HG02981 (cell line): ENCODE data around the gene ACTR3C.
"Not testable (repeated sequence)": the region's sequence is repeated elsewhere in the genome, so short reads cannot be mapped to it uniquely, and the experiment has no call there.

ENCODE experiments used
- ATAC-seq: cut with Tn5 transposase; IDR thresholded peaks from one replicate; pipeline ENCODE4 v1.9.1; 2021; ENCODE audit warnings: mild to moderate bottlenecking, moderate library complexity; ENCODE audit not compliant: unreplicated experiment

The ACTR3C gene

DNA sequence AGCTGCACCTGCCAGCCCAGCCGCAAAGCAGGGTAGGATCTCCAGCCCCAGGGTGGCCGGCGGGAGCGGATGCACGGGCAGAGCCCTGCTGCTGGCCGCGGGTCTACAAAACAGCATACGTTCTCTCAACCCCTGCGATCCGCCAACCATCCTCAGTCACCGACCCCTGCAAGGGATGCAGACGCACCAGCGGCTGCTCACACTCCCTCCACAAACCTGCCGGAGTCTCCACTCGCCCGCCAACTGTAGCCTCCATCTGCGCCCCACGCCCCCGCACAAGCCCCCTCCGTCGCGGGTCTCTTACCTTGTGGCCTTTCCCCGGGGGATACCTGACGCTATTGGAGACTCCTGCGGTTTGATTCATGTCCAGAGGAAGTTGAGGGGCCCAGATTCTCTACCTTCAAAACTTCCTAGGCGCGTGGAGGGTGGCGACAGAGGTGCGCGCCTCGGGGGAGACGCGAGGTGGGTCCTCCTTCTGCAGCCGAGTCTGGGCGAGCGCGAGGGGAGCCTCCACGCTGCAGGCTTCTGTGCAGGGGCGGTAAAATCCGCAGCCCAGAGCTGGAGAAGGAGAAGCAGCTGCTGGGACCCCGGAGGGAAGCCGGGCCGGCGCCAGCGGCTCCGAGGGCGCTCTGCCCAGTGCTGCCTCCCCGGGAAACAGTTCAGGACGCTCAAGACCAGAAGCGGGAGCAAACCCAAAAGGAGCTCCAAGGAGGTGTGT lies 103.2 kb downstream of the ACTR3C start:
- ATAC-seq = not testable (repeated sequence)

DNA sequence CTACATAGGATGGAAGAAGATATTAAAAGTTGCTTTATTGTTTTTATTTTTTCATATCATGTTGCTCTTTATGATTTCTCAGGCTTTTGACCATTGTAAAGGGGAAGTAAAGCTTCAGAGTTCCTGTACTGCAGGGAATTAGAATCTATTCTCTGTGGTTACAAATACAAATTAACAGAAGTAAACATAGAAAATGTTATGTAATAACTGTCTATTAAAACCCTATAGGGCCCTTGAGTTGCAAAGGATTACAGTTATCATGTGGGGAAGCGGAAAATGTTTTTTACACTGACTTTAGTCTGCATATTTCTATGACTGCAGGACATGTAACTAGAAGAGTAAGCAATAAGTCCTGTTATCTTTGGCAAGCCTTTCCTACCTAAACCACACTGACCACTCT lies 116.5 kb downstream of the ACTR3C start:
- not testable (repeated sequence) for ATAC-seq

DNA sequence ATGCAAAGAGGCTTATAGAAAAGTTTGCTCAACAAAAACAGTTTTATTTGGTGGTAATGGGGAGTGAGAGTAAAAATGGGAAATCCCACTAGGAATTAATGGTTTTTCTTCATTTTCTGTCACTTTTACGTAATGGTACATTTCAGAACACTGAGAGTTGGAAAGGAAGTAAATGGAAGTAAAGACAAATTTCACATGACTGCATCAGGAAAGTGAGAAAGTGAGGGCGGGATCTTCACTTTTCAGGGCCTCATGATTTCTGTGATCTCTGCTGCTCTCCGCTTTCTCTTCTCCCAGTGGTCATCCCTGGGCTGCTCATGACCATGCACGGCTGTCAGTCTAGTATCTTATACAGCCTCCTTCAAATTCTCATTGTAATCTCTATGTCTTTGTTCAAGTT lies 117.5 kb downstream of the ACTR3C start:
- ATAC-seq = not testable (repeated sequence)

DNA sequence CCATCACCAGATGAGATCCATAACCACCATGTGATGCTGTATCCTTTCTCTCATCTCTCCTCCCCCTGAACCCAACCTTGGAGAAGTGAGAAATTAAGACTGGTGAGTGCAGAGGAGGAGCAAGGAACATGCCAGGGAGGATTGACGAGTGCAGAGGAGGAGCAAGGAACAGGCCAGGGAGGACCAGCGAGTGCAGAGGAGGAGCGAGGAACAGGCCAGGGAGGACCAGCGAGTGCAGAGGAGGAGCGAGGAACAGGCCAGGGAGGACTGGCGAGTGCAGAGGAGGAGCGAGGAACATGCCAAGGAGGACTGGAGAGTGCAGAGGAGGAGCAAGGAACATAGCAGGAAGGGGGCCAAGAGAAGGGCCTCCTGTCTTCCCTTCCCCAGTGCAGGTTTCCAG lies 118.8 kb downstream of the ACTR3C start:
- not testable (repeated sequence) for ATAC-seq

DNA sequence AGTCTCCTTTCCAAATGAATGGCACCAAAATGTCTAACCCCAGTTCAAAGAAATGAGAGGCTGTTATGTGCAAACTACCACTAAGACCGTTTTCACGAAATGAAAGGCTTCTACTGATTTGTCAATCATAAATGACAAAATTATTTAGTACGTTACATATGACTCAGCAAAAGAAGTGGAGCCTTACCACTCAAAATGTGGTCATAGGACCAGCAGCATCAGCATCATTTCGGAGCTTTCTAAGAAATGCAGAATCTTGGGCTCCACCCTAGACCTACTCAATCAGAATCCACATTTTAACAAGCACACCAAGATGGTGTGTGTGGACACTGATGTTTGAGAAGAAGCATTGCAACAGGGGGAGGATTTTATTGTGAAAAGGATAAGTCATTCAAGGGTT lies 120.5 kb downstream of the ACTR3C start:
- not testable (repeated sequence) for ATAC-seq
